VCaP (cell line): ENCODE results near the gene OR6V1.
"Not testable (repeated sequence)": the region's sequence is repeated elsewhere in the genome, so short reads cannot be mapped to it uniquely, and the experiment has no call there.

ENCODE experiments used
- H3K27ac ChIP-seq: fragments of 450-650 bp; 2 replicates; pipeline ENCODE4 v1.5.1; 2017
- TF ChIP-seq, protein P1 (sequence below): fragments of 450-650 bp; conservative IDR thresholded peaks from 2 replicates; pipeline ENCODE4 v1.5.1; 2017; ENCODE audit warnings: mild to moderate bottlenecking, moderate library complexity

OR6V1 gene

DNA sequence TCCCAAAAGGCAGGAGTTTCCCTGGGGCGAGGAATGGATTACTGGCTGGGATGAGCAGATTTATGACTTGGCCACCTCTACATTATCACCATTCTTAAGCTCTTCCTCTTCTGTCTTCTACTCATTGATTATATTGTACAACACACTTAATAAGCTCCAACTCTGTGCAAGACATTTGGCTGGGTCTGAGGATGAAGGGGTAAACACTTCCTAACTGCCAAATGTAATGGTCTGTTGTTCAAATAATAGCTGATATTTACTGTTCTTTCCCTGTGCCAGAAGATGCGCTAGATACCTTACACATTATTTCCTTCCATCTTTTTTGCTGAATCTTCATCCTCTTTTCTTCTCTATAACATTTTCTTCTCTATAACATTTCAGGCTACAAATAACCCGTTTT lies 11.6 kb downstream of the OR6V1 start:
- TF ChIP-seq, protein P1, sequence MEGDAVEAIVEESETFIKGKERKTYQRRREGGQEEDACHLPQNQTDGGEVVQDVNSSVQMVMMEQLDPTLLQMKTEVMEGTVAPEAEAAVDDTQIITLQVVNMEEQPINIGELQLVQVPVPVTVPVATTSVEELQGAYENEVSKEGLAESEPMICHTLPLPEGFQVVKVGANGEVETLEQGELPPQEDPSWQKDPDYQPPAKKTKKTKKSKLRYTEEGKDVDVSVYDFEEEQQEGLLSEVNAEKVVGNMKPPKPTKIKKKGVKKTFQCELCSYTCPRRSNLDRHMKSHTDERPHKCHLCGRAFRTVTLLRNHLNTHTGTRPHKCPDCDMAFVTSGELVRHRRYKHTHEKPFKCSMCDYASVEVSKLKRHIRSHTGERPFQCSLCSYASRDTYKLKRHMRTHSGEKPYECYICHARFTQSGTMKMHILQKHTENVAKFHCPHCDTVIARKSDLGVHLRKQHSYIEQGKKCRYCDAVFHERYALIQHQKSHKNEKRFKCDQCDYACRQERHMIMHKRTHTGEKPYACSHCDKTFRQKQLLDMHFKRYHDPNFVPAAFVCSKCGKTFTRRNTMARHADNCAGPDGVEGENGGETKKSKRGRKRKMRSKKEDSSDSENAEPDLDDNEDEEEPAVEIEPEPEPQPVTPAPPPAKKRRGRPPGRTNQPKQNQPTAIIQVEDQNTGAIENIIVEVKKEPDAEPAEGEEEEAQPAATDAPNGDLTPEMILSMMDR = no peak
- peak overlapping the region; percentile 54 for H3K27ac ChIP-seq

- TF ChIP-seq, protein P1 = no peak
- H3K27ac ChIP-seq = no peak overlapping the region
Observed at GRCh38 chr7:143068446-143068845, 16.3 kb downstream of the OR6V1 start.

DNA sequence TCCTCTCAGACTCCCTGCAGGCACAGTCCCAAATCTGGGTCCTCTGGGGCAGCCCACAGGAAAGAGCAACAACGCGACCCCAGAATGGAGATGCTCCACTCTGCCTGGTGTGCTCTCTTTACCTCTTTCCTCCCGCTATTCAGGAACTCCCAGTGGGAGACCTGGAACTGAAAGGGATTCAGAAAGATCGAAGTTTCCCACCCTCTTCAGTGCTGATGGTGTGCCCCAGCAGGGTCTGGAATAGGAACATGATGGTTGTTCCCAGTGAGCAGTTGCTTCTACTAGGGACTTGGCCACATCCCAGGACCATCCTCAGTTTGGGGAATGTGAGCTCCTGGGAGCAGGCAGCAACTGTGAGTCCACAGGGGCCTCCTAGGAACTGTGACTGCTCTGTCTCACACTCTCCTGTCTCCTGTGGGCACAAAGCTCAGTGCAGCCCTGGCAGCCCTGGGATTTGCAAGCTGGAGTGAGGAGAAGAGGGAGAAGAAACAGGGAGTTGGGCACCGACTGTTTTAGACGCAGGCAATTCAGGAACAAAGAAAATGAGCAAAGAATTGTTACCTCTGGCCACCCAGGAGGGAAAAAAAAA lies 17.9 kb downstream of the OR6V1 start:
- TF ChIP-seq, protein P1 = no peak
- no peak overlapping the region for H3K27ac ChIP-seq

DNA sequence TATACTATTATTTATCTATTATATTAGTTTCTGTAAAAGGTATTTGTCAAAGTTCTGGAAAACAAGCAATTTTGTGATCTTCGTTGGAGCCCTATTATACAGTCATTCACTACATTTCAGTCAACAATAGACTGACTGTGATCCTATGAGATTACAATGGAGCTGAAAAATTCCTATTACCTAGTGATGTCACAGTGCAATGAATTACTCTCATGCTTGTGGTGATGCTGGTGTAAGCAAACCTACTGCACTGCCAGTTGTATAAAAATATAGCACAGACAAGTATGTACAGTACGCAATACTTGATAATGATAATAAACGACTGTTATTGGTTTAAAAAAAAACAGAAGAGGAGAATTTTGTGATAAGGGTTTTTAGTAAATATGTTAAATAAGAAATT lies 21.4 kb downstream of the OR6V1 start:
- no peak overlapping the region for H3K27ac ChIP-seq
- TF ChIP-seq, protein P1 = no peak

DNA sequence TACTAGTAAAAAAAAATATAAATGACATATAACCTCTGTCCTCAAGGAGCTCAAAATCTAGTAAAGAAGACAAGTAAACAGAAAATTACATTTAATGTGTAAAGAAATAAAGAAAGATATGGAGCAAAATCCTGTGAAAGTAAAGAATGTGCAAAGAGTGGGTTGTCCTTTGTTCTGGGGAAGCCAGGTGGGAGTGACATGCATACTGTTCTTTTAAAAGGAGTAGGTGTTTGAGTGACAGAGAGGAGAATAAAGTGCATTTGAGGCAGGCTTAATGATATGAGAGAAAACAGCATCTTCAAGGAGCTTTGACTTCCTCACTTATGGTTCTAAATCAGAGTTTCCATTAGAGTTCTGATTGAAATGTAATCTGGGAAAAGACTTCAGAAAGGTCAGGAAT lies 22.0 kb downstream of the OR6V1 start:
- no peak overlapping the region for H3K27ac ChIP-seq
- TF ChIP-seq, protein P1 = no peak

DNA sequence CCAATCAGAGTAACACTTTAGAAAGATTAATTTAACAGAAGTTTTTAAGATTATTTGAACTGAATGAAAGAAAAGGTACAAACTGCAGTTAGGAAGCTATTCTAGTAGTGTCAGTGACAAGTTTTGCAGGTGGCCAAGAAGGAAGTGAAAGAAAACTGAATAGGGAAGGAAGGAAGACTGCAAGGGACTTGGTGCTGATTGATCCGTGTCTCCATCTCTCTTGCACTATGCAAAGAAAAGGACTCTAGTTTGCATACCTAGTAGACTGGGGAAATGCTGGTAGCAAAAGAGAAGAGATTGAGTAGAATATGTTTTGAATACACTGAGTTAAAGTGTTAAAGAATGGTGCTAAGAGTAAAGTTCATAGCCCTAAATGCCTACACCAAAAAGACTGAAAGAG lies 33.0 kb downstream of the OR6V1 start:
- TF ChIP-seq, protein P1 = no peak
- no peak overlapping the region for H3K27ac ChIP-seq

DNA sequence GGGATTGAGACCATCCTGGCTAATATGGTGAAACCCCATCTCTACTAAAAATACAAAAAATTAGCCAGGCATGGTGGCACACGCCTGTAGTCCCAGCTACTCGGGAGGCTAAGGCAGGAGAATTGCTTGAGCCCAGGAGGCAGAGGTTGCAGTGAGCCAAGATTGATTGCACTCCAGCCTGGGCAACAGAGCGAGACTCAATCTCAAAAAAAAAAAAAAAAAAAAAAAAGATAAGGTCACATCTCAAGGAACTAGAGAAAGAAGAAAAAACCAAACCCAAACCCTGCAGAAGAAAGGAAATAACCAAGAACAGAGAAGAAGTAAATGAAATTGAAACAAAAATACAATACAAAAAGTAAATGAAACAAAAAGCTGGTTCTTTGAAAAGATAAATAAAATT lies 33.5 kb downstream of the OR6V1 start:
- H3K27ac ChIP-seq = not testable (repeated sequence)

GRCh38 chr7:143088549-143089231 lies 36.5 kb downstream of the OR6V1 start:
- H3K27ac ChIP-seq = not testable (repeated sequence)
